Activated naive CD8-positive, alpha-beta T cell (primary cell): ENCODE measurements around the gene NOVA1.
"Not testable (repeated sequence)": the region's sequence is repeated elsewhere in the genome, so short reads cannot be mapped to it uniquely, and the experiment has no call there.

Experiments used
- H3K27ac Mint-ChIP-seq: one replicate; pipeline ENCODE4 v1.8.0; 2021; ENCODE audit warnings: mixed read lengths
- H3K27me3 Mint-ChIP-seq: one replicate; pipeline ENCODE4 v1.8.0; 2021; ENCODE audit warnings: mixed read lengths
- H3K36me3 Mint-ChIP-seq: one replicate; pipeline ENCODE4 v1.8.0; 2021; ENCODE audit warnings: mixed read lengths
- H3K4me1 Mint-ChIP-seq: one replicate; pipeline ENCODE4 v1.8.0; 2021; ENCODE audit warnings: low read depth, mixed read lengths
- H3K4me3 Mint-ChIP-seq: one replicate; pipeline ENCODE4 v1.8.0; 2021; ENCODE audit warnings: mild to moderate bottlenecking, mixed read lengths
- H3K9me3 Mint-ChIP-seq: one replicate; pipeline ENCODE4 v1.8.0; 2021; ENCODE audit warnings: low read depth, mixed read lengths

NOVA1 gene, protein sequence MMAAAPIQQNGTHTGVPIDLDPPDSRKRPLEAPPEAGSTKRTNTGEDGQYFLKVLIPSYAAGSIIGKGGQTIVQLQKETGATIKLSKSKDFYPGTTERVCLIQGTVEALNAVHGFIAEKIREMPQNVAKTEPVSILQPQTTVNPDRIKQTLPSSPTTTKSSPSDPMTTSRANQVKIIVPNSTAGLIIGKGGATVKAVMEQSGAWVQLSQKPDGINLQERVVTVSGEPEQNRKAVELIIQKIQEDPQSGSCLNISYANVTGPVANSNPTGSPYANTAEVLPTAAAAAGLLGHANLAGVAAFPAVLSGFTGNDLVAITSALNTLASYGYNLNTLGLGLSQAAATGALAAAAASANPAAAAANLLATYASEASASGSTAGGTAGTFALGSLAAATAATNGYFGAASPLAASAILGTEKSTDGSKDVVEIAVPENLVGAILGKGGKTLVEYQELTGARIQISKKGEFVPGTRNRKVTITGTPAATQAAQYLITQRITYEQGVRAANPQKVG

DNA sequence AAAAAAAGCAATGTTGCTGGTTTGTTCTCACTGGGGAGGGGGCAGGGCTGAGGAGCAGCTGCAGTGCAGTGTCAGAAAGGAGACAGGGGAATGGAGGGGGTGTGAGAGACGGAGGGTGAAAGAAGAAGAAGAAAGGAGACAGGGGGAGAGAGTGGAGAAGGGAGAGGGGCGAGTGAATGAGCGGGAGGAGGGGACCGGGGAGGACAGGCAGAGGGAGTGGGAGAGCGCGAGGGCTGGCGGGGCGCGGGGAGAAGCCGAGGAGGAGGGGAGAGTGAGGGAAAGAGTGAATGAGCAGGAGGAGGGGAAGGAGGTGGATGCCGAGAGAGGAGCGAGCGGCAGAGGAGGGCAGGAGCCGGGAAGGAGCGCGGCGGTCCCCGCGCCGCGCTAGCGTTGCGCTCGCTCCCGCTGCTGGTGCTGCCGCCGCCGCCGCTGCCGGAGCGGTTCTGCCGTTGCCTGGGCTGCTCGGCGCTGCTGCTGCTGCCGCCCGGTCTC lies at the start of gene NOVA1:
TSS of gene NOVA1 (minus strand) at position 445 of the 492 bp plus-strand sequence. CDS start 597 bp downstream, outside the sequence.
- Mint-ChIP-seq H3K4me3 (peak within 1 kb of the TSS; percentile 51), H3K36me3 (peaks cover 2% of the 10 kb centered on the region), H3K4me1 (peaks cover 4% of the 10 kb centered on the region), H3K27me3 (peaks cover 28% of the 10 kb centered on the region), H3K27ac (no peak within 1 kb of the TSS), H3K9me3 (peaks cover 17% of the 10 kb centered on the region)

DNA sequence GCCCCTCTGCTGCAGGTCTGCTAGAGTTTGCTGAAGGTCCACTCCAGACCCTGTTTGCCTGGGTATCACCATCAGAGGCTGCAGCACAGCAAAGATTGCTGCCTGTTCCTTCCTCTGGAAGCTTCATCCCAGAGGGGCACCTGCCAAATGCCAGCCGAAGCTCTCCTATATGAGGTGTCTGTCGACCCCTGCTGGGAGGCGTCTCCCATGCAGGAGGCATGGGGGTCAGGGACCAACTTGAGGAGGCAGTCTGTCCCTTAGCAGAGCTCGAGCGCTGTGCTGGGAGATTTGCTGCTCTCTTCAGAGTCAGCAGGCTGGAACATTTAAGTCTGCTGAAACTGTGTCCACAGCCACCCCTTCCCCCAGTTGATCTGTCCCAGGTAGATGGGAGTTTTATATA lies 47.2 kb upstream of the NOVA1 start:
- peaks cover 26% of the 10 kb centered on the region for H3K9me3 Mint-ChIP-seq
- H3K27me3 Mint-ChIP-seq, H3K36me3 Mint-ChIP-seq, H3K27ac Mint-ChIP-seq, H3K4me3 Mint-ChIP-seq, H3K4me1 Mint-ChIP-seq: not testable (repeated sequence)

DNA sequence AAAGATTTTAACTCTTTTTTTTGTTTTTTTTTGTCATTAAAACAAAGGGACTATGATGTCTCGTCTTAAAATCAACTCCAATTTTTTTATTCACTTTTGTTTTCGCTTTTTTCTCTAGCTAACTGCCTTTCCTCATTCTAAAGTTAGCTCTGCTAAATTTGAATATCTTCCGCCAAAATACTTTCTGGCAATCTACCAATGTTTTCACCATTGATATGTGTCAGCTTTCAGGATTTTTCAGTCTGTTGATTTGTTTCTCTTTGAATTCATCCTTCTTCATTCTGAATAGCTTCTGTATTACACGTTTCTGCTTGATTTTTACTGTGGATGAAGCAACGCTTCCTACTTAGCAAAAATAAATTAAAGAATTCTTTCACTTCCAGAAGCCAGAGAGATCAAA lies 38.7 kb upstream of the NOVA1 start:
- no peaks in the 10 kb centered on the region for H3K36me3 Mint-ChIP-seq
- H3K27me3 Mint-ChIP-seq: no peaks in the 10 kb centered on the region
- H3K9me3 Mint-ChIP-seq: peaks cover 11% of the 10 kb centered on the region
- H3K4me3 Mint-ChIP-seq: no peak overlapping the region
- H3K4me1 Mint-ChIP-seq: no peaks in the 10 kb centered on the region
- H3K27ac Mint-ChIP-seq: no peak overlapping the region

DNA sequence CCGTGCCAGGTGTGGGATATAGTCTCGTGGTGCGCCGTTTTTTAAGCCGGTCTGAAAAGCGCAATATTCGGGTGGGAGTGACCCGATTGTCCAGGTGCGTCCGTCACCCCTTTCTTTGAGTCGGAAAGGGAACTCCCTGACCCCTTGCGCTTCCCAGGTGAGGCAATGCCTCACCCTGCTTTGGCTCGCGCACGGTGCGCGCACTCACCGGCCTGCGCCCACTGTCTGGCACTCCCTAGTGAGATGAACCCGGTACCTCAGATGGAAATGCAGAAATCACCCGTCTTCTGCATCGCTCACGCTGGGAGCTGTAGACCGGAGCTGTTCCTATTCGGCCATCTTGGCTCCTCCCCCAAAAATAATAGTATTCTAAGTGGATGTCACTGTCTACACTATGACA lies 37.1 kb upstream of the NOVA1 start:
- not testable (repeated sequence) for H3K27ac Mint-ChIP-seq, H3K36me3 Mint-ChIP-seq, H3K9me3 Mint-ChIP-seq, H3K27me3 Mint-ChIP-seq, H3K4me3 Mint-ChIP-seq, H3K4me1 Mint-ChIP-seq

DNA sequence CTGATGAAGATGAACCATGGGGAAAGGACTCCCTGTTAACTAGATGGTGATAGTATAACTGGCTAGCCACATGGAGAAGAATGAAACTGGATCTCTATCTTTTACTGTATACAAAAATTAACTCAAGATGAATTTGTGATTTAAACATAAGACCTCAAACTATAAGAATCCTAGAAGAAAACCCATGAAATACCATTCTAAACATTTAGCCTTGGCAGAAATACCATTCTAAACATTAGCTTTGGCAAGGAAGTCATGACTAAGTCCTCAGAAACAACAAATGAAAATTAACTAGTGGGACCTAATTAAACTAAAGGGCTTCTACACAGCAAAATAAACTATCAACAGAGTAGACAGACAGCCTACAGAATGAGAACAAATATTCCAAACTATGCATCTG lies 28.4 kb upstream of the NOVA1 start:
- Mint-ChIP-seq H3K27me3 (no peaks in the 10 kb centered on the region), H3K9me3 (peaks cover 20% of the 10 kb centered on the region), H3K27ac (no peak overlapping the region), H3K4me1 (no peaks in the 10 kb centered on the region), H3K36me3 (no peaks in the 10 kb centered on the region), H3K4me3 (no peak overlapping the region)

DNA sequence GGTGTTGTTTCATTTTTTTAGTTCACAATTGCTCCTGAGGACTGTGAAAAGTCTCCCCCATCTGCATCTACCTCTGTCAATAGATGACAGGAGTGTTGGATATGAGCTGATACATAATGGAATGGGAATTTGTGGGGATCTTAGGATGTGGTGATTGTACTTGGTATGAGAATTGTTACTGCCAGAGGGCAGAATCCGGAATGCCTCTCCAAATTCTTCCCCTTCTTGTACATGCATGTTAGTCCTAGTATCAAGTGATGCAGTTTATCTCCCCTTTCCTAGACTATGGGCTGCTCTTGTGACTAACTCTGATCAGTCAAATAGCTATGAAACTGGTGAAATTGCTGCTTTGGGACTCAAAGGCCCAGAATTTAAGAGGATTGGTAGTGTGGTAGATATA lies 24.8 kb upstream of the NOVA1 start:
- Mint-ChIP-seq H3K4me1 (no peaks in the 10 kb centered on the region), H3K4me3 (no peak overlapping the region), H3K27ac (no peak overlapping the region), H3K27me3 (no peaks in the 10 kb centered on the region), H3K9me3 (peaks cover 15% of the 10 kb centered on the region), H3K36me3 (no peaks in the 10 kb centered on the region)

DNA sequence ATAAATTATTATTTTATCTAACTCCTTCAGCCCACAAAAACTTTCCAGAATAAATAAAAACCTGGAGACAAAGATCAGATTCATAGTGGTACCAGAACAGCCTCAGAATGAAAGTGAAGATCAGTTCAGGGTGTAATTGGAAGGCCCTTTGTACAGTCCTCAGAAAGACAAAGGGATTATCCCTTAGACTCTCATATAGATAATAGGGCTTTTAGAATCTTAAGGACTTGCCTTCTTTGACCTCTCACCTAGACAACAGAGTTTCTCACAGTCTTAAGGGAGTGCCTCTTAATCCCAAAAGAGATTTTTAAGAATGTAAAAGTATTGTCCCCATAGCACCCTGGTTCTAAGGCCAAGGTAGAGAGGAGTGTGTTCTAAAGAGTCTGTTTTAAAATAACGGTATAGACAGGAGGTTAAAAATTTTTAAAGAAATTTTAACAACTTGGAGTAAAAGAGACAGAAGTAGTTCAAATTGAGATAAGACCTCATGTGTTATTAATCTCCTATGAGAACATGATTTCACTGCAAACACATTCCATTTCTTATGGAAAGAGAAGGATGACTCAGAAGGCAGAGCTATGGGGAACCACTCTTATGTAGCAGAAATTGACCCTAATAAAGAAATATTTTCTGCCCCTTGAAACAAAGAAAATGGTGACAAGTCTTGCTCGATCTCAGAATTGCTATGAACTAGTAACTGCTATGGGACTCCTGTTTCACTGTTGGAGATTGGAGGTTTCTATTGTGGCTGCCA lies 24.2 kb upstream of the NOVA1 start:
- Mint-ChIP-seq H3K27me3 (no peaks in the 10 kb centered on the region), H3K4me3 (no peak overlapping the region), H3K9me3 (peaks cover 12% of the 10 kb centered on the region), H3K36me3 (no peaks in the 10 kb centered on the region), H3K4me1 (no peaks in the 10 kb centered on the region), H3K27ac (no peak overlapping the region)

DNA sequence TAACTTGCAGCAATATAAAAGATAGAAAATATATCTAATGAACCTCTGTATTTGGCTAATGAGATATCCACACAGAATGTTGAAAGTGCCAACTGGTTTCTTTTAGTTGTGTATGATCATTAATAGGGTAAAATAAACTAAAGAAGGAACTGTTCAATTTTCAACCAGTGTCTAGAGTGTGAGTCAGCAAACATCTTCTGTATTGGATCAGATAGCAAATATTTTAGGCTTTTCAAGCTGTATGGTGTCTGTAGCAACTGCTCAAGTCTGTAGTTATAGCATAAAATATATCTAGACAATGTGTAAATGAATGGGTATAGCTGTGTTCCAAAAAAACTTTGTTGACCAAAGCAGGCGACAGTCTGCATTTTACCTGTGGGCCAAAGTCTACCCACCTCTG lies 23.5 kb upstream of the NOVA1 start:
- peaks cover 10% of the 10 kb centered on the region for H3K9me3 Mint-ChIP-seq
- no peak overlapping the region for H3K4me3 Mint-ChIP-seq
- H3K27ac Mint-ChIP-seq: no peak overlapping the region
- H3K4me1 Mint-ChIP-seq: no peaks in the 10 kb centered on the region
- H3K36me3 Mint-ChIP-seq: no peaks in the 10 kb centered on the region
- no peaks in the 10 kb centered on the region for H3K27me3 Mint-ChIP-seq

DNA sequence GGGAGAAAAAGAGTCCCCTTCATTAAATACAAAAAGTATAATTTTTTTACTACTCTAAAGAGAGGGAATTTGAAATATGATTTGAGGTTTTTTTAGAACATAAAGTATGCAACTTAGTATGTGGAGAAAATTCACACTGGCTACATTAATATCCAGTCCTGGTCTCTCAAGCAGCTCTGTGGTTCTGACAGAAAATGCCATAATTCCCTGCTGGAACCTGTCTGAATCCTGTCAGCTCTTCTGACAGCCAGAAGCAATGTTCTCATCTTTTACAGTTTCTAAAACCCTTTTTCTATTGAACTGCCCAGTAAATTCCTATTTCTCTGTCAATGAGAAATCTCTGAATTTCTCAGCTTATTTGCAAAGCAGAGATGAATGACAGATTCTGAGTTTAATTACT lies 13.4 kb upstream of the NOVA1 start:
- H3K36me3 Mint-ChIP-seq: no peaks in the 10 kb centered on the region
- no peak overlapping the region for H3K27ac Mint-ChIP-seq
- H3K4me1 Mint-ChIP-seq: no peaks in the 10 kb centered on the region
- peaks cover 17% of the 10 kb centered on the region for H3K9me3 Mint-ChIP-seq
- no peaks in the 10 kb centered on the region for H3K27me3 Mint-ChIP-seq
- H3K4me3 Mint-ChIP-seq: no peak overlapping the region

DNA sequence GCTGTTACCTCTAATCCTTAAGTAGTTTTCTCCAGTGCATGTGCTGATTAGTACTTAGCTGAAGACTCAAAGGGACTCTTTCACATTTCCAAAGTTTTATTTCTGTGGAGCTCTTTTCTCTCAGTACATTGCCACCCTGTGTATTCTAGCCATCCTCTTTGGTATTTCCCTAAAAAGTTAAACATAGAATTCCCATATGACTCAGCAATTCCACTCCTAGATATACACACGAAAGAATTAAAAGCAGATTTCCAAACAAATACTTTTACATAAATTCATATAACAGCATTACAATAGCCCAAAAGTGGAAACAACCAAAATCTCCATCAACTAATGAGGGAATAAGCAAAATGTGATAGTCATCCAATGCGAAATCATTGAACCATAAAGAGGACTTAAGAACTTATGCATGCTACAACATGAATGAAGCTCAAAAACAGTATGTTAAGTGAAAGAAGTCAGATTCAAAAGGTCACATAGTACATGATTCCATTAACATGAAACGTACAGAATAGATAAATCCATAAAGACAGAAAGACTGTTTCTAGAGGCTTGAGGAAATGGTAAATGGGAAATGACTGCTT lies 9.0 kb upstream of the NOVA1 start:
- Mint-ChIP-seq H3K4me3 (no peak overlapping the region), H3K27me3 (no peaks in the 10 kb centered on the region), H3K9me3 (peaks cover 17% of the 10 kb centered on the region), H3K4me1 (no peaks in the 10 kb centered on the region), H3K36me3 (no peaks in the 10 kb centered on the region), H3K27ac (no peak overlapping the region)

DNA sequence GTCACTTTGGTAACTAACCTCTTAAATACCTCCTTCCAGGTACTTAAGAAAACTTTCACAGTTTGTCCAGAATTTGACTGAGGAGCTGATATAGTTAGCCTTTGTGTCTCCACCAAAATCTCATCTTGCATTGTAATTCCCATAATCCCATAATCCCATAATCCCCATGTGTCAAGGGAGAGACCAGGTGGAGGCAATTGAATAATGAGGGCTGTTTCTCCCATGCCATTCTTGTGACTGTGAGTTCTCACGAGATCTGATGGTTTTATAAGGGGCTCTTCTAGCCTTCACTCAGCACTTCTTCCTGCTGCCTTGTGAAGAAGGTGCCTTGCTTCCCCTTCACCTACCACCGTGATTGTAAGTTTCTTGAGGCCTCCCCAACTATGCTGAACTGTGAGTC lies 7.8 kb upstream of the NOVA1 start:
- no peaks in the 10 kb centered on the region for H3K36me3 Mint-ChIP-seq
- no peak overlapping the region for H3K4me3 Mint-ChIP-seq
- H3K27me3 Mint-ChIP-seq: no peaks in the 10 kb centered on the region
- H3K4me1 Mint-ChIP-seq: no peaks in the 10 kb centered on the region
- no peak overlapping the region for H3K27ac Mint-ChIP-seq
- H3K9me3 Mint-ChIP-seq: peaks cover 16% of the 10 kb centered on the region

DNA sequence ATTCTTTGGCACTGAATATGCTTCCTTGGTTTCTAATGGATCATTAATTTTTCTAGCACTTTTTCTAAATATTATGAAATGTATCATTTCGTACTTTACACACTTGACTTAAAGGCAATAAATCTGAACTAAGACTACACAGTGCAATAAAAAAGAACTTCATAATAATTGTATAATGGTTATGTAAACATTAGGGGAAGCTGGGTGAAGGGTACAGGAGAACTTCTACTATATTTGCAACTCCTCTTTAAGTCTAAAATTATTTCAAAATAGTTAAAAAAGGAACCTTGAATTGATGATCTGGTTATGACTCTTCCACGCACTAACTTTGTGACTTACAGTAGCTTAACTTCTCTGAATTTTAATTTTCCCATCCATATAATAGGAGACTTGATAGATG lies 5.1 kb upstream of the NOVA1 start:
- Mint-ChIP-seq H3K9me3 (peaks cover 12% of the 10 kb centered on the region), H3K36me3 (no peaks in the 10 kb centered on the region), H3K27me3 (peaks cover 18% of the 10 kb centered on the region), H3K4me3 (no peak overlapping the region), H3K27ac (no peak overlapping the region), H3K4me1 (peaks cover 1% of the 10 kb centered on the region)

DNA sequence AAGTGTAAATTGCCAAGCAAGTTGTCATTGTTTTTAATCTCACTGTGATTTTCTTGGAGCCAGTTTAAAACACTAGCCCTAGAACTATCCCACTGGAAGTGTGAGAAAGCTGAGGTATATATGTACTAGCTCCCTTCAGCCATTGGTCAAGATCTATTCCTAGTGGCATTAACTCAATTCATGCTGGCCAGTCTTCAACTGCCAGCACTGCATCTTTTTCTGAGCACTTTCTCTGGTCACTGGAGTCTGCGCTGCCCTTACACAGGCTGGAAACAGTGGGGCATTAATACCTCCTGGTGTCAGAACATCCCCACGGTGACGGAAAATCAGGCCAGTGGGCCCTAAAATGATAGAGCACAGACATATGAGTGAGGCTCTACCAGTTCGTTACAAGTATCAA lies 4.0 kb upstream of the NOVA1 start:
- Mint-ChIP-seq H3K9me3 (peaks cover 11% of the 10 kb centered on the region), H3K27ac (no peak overlapping the region), H3K36me3 (no peaks in the 10 kb centered on the region)

DNA sequence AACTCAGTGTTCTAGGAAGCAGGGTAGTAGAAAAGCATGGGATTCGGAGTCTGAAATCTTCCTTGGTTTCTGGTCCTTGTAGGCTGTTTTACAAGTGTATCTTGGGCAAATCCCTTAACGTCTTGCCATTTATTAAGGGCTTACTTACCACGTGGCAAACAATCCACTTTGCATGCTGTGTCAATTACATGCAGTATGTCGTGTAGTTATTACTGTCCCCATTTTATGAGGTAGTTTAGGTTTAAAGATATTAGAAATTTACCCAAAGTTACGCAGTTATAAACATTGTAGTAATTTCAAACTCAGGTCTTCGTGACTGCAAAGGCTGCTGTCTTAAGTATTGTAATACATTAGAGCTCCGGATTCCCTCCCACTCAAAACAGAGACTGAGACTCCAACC lies 1.5 kb upstream of the NOVA1 start:
- peaks cover 28% of the 10 kb centered on the region for H3K27me3 Mint-ChIP-seq
- H3K9me3 Mint-ChIP-seq: peaks cover 19% of the 10 kb centered on the region

More for the DNA sequence above, 4.0 kb upstream of the NOVA1 start:
- Mint-ChIP-seq H3K4me1 (peaks cover 1% of the 10 kb centered on the region), H3K4me3 (no peak overlapping the region), H3K27me3 (peaks cover 18% of the 10 kb centered on the region)

DNA sequence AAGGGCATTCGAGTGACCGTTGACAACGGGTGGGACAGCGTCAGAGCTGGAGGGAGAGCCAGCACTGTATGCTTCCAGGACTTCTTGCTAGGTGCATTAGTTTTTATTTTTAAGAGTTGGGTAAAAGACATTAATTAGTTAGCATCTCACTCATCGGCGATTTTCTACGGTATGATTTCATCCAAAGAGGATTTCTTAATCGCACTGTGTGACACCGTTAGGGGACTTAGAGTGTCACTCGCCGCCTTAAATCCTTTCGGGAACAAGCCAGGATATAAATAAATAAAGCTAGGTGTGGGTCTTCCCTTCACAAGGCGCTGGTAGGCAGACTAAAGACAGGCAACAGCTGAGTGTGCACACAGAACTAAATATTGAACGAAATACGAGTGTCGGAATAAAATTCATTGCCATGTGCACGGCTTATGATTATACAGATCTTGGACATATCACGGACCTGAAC lies 869 bp upstream of the NOVA1 start:
- H3K36me3 Mint-ChIP-seq: peaks cover 2% of the 10 kb centered on the region
- H3K9me3 Mint-ChIP-seq: peaks cover 17% of the 10 kb centered on the region
- peaks cover 4% of the 10 kb centered on the region for H3K4me1 Mint-ChIP-seq
- peak overlapping the region; percentile 51 for H3K4me3 Mint-ChIP-seq
- H3K27me3 Mint-ChIP-seq: peaks cover 28% of the 10 kb centered on the region
- H3K27ac Mint-ChIP-seq: no peak overlapping the region

More for the DNA sequence above, 1.5 kb upstream of the NOVA1 start:
- Mint-ChIP-seq H3K36me3 (peaks cover 2% of the 10 kb centered on the region), H3K27ac (no peak overlapping the region), H3K4me3 (no peak overlapping the region), H3K4me1 (peaks cover 4% of the 10 kb centered on the region)
